T-helper 9 cell (primary cell): ENCODE measurements around the gene HTR2A.
"Not testable (repeated sequence)": the region's sequence is repeated elsewhere in the genome, so short reads cannot be mapped to it uniquely, and the experiment has no call there.

ENCODE experiments used
- DNase-seq: peaks from one replicate; pipeline ENCODE4 v3.0.0-alpha.2; 2020

HTR2A gene

DNA sequence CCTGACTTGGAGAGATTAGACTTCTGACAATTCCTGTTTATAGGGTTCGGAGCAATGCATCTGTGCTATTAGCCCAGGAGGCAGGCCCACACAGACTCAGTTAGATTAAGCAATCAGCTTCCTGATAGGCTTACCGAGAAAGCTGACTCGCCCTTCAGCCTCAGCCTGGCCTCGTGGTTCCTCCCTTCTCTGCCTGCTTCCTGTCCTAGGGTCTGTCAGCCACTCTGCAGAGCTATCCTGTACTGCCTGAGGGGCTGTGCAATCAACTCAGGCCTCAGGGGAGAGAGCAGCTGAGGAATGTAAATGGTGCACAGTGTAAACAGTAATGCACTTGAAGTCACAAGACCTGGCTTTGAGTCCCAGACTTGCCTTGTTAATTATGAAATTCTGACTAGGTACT is 30.7 kb downstream of the HTR2A start:
- DNase-seq: no peak

DNA sequence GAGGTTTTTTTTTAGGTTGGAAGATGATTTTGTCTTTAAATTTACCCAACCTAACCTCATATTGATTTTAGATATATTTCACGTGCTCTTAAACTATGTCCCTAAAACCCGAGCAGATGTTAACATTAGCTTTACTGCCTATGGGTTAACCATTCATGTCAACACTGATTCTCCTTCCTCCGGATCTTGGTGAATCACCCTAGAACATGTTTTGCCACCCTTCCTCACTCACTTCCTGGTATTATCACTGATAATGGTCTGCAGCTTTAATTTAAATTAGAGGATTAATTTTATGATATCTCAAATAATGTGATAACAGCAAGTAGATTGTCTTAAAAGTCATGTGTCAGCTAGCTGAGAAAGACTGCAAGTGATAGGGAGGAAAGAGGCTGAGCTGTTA is 31.9 kb downstream of the HTR2A start:
- no peak for DNase-seq

DNA sequence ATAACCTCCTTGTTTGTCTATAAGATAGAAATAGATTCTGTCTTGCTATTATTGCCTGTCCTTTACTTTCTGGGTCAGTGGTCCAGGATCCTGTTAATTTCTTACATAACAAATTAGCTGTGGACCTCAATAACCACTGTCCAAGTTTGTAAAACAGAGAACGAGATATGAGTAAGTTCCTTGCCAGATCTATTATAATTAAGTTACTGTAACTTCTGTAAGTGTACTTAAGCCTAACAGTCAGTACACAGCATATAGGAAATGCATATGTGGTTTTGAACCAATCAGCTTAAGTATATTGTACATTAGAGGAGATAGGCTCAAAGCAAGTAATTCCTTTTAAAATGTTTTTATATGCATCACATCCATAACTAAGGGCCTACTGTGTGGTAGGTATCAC is 34.9 kb downstream of the HTR2A start:
- no peak for DNase-seq

DNA sequence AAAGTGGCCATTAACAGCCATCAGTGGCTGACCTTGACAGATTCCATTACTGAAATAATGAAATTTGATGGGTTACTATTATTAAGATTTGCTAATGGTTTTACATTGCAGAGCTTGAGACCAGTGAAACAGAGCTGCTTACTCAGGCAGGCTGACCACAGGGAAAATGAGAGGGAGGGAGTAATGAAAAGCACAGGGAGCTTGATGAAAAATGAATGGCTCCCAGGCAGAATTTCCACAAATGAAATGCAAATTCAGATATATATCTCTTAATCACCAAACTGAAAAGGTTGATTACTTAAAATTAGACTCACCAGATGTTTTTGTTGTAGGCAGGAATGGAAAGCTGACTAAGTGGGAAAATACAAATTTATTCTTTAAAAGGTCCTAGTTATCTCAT is 36.1 kb downstream of the HTR2A start:
- no peak for DNase-seq

DNA sequence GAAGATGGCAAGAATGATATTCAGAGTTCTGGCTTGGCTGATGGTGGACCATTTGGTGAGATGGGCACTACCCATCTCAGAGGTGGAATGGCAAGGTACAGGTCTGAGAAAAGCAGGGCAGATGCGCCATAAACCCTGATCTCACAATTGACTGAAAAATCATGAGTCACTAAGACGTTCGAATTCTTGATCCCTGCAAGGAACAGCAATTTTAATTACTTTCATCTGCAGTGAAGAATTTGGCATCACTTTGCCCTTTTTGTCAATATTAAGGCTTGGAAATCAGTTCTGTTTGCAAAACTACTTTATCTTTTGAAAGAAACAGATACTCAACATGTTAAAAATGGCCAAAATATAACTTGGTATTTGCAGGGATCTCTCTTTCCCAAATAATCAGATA is 38.1 kb downstream of the HTR2A start:
- DNase-seq: no peak

GRCh38 chr13:46858163-46858562 is 38.7 kb downstream of the HTR2A start:
- no peak for DNase-seq

GRCh38 chr13:46855664-46856063 is 41.2 kb downstream of the HTR2A start:
- DNase-seq: no peak

- no peak for DNase-seq
Observed at GRCh38 chr13:46855166-46855565, 41.7 kb downstream of the HTR2A start.

- no peak for DNase-seq
Observed at GRCh38 chr13:46852168-46852567, 44.7 kb downstream of the HTR2A start.

- DNase-seq: no peak
Observed at GRCh38 chr13:46850214-46850613, 46.6 kb downstream of the HTR2A start.

DNA sequence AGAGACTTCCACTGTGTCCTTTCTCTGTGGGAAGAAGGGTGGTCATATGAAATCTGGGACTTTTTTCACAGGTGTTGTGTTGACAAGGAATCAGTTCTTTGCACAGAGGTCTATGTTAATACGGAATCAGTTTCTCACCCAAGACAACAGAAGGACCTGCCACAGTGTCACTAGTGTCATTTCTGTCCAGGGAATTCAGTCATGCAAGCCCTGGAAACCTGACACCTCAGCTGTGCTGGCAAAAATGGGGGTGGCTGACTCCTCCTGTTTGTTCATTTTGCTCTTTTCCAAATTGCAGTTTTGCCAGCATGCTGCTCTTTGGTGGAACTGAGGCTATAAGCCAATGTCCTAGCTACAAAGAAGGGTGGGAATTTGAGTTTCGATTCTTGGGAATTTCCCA is 50.1 kb downstream of the HTR2A start:
- DNase-seq: no peak

GRCh38 chr13:46845146-46845545 is 51.7 kb downstream of the HTR2A start:
- DNase-seq: no peak

DNA sequence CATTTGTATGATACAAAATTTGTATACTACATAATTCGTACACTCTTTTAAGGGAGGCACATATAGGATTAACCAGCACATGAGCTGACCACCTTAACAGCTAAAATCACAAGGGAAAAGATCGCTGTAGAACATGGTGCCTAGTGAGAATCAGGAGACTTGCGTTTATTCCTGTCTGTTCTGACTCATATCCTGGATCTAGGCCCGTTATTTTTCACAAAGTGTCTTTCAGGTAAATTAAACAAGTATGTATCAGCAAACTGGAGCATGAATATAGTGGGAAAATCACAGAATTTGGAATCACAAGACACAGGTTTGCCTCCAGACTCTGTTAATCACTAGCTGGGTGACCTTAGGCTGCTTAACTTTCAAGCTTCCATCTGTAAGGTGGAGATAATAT is 52.4 kb downstream of the HTR2A start:
- no peak for DNase-seq

- DNase-seq: no peak
Observed at GRCh38 chr13:46839399-46839798, 57.5 kb downstream of the HTR2A start.

- DNase-seq: no peak
Observed at GRCh38 chr13:46834657-46835056, 62.2 kb downstream of the HTR2A start.

- DNase-seq: no peak
Observed at GRCh38 chr13:46831588-46832194, 65.2 kb downstream of the HTR2A start.

GRCh38 chr13:46830405-46831005 is 66.3 kb downstream of the HTR2A start:
- no peak for DNase-seq

DNA sequence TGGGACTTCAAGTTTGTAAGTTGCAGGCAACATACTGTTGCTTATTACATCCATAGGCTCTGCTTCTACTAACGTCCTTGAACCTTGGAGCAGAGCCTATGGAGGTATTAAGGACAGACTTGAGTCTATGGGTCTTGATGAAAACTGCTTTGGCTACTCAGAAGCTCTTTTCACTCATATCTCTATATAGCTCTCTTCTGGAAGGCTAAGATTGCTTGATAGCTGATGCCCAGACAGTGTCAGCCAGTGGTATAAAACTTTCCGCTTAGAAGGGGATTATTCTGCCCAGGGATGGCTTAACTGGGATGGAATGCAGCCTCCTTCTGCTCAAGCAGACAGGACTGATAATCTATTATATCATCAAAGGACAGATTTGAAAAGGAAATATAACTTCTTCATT is 74.3 kb downstream of the HTR2A start:
- DNase-seq: no peak

DNA sequence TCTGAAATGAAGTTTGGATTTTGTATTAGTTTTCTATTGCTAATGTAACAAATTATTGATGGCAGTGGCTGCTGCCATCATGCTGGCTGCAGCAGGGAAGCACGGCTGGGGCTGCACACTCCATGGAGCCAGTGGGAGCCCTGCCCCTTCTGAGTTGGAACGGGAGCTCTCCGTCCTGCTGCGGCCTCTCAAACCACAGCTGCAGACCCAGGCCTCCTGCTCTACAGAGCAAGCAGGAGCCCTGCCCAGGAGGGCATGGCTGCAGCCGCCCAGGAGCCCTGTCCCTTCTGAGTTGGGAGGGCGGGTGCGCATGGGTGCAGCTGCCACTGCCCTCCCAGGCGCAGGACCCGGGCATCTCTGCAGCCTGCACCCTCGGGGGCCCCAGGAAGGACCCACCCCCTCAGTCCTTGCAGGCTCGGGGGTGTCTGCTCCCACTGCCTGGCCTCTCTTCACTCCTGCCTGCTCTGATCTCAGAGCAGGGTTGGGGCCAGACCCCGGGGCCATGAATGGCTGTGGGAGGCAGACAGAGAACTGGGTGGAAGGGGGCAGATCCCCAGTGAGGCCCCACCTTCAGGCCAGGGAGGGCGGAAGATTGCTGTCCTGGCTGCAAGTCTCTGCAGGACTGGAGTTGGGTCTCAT is 78.9 kb downstream of the HTR2A start:
- no peak for DNase-seq

GRCh38 chr13:46817095-46817494 is 79.8 kb downstream of the HTR2A start:
- DNase-seq: no peak

DNA sequence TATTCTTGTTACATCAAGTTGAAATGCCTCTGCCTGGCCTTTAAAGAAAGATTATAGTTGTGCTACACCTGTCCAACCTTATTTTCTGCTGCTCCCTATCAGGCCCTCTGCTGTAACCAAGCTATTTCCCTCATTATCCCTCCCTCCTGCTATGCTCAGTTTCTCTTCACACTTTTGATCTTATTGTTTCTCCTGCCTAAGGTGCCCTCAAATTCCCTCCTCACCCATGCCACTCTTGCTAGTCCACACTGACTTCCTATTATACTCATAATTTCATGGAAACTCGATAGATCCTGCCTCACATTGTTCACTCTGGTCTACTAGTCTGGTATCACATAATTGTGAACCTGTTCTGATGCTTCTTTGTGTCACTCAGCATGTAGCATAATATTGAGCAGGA is 80.5 kb downstream of the HTR2A start:
- no peak for DNase-seq

DNA sequence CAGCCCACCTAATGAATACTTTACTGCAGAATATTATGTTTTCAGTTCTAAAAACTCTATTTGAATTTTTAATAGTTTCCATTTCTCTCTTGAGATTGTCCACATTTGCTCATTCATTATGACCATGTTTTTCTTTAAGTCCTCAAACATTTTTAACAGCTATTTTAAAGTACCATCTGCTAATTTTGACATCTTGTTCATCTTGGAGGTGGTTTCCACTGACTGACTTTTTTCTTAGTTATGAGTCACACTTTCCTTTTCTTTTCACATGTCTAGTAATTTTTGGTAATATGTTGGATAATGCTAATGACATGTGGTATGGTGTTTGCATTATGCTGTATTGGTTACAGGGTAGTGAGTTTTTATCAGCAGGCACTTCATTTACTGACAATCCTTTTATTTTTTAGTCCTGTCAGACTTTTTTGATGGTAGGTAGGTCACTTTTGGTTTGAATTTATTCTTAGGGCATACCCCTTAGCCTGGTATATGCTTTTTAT is 84.5 kb downstream of the HTR2A start:
- DNase-seq: no peak

DNA sequence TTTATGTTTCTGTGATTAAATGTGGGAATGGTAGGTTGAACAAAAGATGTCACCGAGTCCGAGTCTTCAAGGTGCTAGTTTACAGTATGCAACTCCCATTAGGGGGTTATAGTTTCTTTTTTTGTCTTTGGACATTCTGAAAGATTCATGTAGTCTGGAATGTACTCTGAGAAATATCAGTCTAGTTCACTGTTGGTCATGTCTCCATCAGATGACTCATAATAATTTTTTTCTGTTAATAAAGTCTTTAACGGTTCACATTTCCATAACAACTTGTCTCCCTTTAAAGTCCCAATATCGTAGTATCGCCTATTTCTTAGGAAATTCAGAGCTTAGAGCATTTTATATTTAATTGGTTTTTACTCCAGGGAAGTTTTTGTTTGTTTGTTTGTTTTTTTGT is 86.4 kb downstream of the HTR2A start:
- no peak for DNase-seq

DNA sequence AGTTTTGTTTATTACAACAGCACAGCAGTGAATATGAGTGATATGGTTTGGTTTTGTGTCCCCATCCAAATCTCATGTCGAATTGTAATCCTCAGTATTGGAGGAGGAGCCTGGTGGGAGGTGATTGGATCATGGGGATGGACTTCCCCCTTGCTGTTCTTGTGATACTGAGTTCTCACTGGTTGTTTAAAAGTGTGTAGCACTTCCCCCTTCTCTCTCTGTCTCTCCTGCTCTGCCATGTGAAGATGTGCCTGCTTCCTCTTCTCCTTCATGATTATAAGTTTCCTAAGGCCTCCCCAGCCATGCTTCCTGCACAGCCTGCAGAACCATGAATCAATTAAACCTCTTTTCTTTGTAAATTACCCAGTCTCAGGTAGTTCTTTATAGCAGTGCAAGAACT is 91.9 kb downstream of the HTR2A start:
- not testable (repeated sequence) for DNase-seq

DNA sequence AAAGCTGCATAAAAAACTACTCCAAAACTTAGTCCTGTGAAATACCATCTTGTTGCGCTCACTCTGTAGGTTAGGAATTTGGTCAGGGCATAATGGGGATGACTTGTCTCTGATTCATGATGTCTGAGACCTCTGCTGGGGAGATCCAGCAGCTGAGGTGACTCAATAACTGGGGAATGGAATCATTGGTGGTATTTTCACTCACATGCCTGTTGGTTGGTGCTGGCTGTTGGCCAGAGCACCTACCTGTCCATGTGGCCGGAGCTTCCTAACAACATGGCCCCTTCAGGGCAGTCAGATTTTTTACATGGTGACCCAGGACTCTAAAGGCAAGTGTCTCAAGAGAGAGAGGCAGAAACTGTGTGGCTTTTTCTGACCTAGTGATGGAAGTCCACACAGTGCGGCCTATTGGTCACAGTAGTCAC is 92.5 kb downstream of the HTR2A start:
- DNase-seq: no peak
